HG02970 (cell line): ENCODE results near the gene TSPO.

Source experiments
- ATAC-seq: cut with Tn5 transposase; IDR thresholded peaks from one replicate; pipeline ENCODE4 v1.9.1; 2021; ENCODE audit warnings: mild to moderate bottlenecking, moderate library complexity, moderate number of reproducible peaks; ENCODE audit not compliant: unreplicated experiment, low FRiP score

Gene TSPO

DNA sequence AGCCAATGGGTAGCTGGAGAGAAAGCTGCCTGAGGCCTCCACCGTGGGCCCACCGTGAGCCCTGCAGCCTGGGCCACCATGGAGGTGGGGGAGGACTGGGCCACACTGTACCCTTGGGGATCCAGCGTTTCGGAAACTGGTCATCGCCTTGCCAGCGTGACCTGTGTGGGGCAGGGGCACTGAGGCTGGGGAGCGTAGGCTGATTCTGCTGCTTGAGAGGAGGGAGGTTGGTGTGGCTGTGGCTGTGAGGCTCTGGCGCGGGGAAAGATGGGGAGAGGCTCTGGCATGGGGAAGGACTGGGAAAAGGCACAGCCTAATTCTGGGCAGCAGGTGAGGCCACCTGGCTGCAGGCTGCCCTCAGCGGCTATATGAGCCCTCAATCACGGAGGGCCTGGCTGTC lies 48.2 kb downstream of the TSPO start:
- ATAC-seq = no peak

DNA sequence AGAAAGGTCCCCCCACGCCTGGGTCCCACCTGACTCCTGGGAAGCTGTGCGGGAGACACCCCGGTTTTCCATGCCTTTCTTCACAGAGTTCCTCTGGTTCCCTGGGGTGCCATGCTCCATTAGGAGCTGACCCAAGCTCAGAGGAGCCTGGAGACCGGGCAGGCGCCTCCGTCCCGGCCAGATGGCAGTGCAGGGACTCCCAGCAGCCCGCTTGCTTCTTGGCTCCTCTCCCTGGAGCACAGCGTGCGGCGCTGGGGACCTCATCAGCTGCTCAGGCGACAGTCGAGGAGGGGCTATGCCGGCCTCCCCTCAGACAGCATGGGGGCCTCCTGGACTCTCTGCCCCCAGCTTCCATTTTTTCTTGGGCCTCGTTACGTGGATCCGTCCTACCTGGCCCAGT lies 48.7 kb downstream of the TSPO start:
- ATAC-seq = no peak

GRCh38 chr22:43200555-43200954 lies 49.2 kb downstream of the TSPO start:
- no peak for ATAC-seq

- ATAC-seq = no peak
Measured at GRCh38 chr22:43201486-43202219, 50.3 kb downstream of the TSPO start.

- no peak for ATAC-seq
Measured at GRCh38 chr22:43202326-43202725, 51.0 kb downstream of the TSPO start.

DNA sequence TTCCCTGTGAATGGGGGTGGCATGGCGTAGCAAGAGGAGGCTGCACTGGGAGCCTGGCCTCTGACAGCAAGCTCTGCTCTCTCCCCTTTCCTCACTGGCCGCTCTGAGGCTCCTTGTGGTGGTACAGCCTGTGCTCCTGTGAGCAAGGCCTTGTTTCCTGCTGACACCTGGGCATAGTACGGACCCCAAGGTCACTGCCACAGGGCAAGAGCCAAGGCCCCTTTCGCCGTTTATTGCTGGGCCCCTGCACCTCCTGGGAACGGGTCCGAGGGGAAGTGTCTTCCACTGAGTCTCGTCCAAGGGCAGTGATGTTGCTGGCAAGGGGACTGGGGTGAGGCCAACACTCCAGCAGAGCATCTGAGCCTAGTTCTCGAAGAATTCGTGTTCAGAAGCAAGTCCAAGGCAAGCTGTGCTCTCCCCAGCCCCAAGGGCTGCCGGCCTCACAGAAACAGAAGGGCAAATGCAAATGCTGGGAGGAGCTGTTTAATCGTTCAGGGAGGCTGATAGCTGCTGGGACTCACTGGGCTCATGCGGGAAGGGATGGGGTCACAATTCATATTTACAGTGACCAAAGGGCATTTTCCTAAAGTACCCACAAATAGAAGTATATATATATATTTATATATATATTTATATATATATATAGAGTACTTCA lies 51.5 kb downstream of the TSPO start:
- no peak for ATAC-seq

GRCh38 chr22:43203471-43203981 lies 52.2 kb downstream of the TSPO start:
- ATAC-seq = no peak

- no peak for ATAC-seq
Measured at GRCh38 chr22:43205261-43205691, 53.9 kb downstream of the TSPO start.

DNA sequence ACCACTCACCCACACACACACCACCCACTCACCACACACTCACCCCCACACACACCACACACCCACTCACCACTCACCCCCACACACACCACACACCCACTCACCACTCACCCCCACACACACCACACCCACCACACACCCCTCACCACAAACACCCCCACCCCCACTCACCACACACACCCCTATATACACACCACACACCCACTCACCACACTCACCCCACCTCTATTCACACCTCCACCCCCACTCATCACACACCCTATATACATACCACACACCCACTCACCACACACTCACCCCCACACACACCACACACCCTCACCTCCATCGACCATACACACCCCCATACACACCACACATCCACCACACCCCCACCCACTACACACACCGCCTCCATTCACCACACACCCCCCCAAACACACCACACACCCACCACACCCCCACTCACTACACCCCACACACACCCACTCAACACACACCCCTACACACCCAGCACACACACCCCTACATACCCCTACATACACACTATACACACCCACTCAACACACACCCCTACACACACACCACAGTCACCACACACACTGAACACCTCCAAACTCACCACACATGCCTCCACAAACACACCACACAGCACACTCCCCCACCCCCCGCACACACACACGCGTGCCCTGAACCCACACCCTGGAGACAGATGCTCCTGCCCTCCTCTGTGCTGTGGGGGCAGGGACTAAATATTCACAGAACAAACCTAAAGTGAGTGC lies 54.6 kb downstream of the TSPO start:
- no peak for ATAC-seq

- ATAC-seq = no peak
Measured at GRCh38 chr22:43206509-43207161, 55.3 kb downstream of the TSPO start.

- ATAC-seq = no peak
Measured at GRCh38 chr22:43207386-43207785, 56.0 kb downstream of the TSPO start.

DNA sequence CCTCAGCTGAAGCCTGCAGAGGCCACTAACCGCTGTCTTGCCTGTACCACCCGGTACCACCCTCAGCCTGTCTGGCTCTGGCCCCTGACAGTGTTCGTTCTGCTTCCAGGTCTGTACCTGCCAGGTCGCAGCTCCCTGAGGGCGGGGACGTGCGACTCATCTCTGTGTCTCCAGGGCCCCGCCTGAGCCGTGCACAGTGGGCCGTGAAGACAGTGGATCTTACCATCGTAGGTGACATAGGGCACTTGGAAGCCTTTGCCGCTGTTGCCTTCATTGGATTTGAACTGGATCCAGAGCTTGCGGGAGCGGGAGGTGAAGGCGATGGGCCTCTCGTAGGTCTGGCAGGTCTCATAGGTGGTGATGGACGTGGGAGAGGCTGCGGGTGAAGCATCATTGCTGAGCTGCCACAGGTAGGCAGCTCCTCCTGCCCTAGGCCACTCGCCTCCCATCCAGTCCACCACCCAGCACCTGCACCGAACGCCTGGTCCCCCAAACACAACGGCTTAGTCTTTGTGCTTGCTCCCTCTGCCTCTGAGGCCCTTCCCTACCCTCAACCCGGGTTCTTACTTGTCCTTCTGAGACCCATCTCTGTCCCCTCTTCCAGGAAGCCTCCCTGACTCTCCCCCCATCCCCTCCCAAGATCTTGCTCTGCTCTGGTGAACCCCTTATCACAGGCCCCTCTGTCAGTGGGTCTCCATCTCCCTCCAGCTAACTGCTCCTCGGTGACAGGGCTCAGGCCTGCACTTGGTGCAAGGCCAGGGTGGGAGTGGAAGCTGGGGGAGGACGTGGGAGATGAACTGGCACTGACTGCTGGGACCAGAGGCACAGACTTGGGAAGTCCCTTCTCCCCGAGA lies 56.7 kb downstream of the TSPO start:
- no peak for ATAC-seq

DNA sequence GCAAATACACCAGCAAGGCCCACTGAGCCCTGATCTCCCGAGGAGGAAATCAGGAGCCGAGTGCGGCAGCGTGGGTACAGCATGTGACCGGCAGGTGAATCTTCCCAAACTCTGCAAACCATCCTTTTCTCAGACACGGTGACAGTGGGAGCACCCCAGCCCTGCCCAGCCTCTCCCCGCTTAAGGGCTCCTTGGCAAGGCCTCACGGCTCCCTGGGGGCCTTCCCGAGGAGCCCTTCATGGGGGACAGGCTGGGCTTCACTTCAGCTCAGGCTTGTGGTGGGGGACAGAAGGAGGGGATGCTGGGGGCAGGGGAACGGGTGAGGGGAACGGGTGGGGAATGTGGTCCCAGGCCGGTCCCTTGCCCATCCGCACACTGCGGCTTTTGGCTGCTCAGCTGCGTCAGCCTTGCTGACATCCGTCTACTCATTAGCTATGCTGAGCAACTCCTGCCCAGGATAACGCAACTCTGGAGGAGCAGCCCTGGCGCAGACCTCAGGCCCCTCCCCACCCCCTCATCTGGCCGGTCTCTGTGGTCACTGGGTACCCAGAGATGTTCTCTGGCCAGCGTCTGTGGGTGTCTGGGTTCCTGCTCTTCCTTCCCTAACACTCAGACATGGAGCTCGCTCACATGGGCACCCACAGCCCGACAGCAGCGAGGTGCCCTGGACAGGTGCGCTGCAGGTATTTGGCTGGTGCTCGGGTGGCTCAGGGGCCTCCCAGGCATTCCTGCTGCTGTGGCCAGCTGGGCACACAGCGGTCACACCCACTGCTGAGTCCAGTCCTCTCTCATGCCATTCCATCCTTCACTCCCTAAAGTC lies 57.6 kb downstream of the TSPO start:
- ATAC-seq = no peak

DNA sequence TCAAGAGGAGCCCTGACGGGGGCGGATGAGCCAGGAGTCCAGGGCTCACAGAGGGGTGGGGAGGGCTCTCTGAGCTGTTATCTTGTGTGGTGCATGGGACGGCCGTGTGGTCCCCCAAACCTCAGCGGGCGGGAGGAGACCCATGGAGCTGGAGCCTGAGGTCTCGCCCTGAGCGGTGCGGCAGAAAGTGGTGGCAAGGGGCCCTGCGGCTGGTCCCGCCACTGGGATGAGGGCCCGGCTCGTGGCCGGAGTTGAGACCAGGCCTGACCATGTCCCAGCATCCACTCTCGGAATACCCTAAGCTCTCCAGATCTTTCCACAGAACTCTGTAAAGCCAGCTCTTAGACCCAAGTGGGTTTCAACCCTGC lies 58.1 kb downstream of the TSPO start:
- ATAC-seq = no peak

DNA sequence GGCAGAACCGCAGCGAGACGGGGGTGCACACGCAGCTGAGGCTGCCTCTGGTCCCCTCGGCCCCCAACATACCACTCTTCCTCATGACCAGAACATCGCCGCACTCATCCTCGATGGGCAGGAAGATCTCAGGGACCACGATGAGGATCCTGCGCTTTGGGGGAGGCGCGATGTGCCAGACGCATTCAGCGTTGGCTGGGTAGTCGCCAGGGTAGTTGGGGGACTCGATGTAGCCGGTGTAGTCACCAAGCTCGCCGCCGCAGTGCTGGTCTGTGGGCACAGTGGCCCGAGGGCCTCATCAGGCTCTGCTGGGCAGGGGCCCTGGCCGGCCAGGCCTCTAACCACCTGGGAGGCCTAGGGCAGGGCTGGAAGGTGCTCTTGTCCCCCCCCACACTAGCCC lies 58.6 kb downstream of the TSPO start:
- ATAC-seq = no peak

- ATAC-seq = no peak
Measured at GRCh38 chr22:43210631-43211515, 59.5 kb downstream of the TSPO start.

DNA sequence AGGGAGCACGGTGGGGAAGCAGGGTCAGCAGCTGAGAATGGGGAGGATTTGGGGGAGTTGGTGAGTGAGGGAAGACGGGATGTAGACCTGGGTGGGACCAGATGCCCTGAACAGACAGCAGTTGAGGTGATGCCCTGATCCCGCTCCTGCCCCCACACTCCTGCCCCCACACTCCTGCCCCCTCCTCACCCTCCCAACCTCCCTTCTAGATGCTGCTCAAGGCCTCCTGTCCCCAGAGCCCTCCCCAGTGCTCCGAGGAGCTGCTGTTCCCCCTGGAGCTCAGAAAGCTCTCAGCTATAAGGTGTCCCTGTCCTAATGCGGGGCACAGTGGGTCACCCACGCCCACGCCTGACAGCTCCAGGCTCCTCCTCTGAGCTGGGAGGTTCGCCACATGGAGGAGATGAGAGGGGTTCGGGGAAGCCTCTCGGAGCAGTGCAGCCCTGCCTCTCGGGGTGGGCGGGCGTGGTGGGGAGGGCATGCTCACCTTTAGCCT lies 60.6 kb downstream of the TSPO start:
- no peak for ATAC-seq

DNA sequence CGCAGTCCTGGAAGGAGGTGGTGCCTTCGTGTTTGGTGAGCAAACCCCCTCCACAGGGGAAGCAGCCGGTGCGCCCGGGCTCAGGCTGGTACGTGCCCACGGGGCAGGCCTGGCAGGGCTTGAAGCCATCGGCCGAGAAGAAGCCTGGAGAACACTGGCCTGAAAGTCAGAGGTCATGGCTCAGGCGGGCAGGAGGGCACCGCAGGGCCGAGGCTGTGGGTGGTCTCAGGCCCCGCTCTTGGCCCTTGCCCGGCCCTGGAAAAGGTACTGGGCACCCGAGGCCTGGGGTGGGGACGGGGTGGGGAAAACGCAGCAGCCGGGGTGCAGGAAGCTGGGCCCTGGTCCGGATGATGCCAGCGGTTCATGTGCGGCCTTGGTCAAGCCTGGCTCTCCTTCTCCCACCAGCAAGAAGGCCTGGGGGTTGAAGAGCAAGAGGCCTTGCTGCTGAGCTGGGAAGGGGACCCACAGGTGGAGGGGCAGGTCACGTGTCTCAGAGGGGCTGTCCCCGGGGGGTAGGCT lies 61.1 kb downstream of the TSPO start:
- no peak for ATAC-seq
